NCI-H774 (cell line): Measurements from ENCODE around the gene EEA1.
"Not testable (repeated sequence)": the region's sequence is repeated elsewhere in the genome, so short reads cannot be mapped to it uniquely, and the experiment has no call there.

ENCODE experiments used
- DNase-seq: peaks from one replicate; lab custom pipeline; 2025; lab: John Stamatoyannopoulos, UW

Gene EEA1

GRCh38 chr12:92928962-92929915 is at the start of gene EEA1:
Gene EEA1 (minus strand): TSS chr12:92929295. CDS start chr12:92929066, 229 bp downstream.
- peak; percentile 99 for DNase-seq

GRCh38 chr12:92978607-92979006 is 49.5 kb upstream of the EEA1 start:
- no peak for DNase-seq

- DNase-seq, result no peak
Observed at GRCh38 chr12:92977326-92977725, 48.2 kb upstream of the EEA1 start.

GRCh38 chr12:92974759-92975158 is 45.7 kb upstream of the EEA1 start:
- no peak for DNase-seq

- no peak for DNase-seq
Observed at GRCh38 chr12:92973614-92974013, 44.5 kb upstream of the EEA1 start.

- DNase-seq, result no peak
Observed at GRCh38 chr12:92971859-92972524, 42.9 kb upstream of the EEA1 start.

- no peak for DNase-seq
Observed at GRCh38 chr12:92968176-92968813, 39.2 kb upstream of the EEA1 start.

GRCh38 chr12:92964378-92964777 is 35.3 kb upstream of the EEA1 start:
- not testable (repeated sequence) for DNase-seq

GRCh38 chr12:92961949-92962348 is 32.9 kb upstream of the EEA1 start:
- DNase-seq, result no peak

GRCh38 chr12:92955997-92956663 is 27.0 kb upstream of the EEA1 start:
- no peak for DNase-seq

- no peak for DNase-seq
Observed at GRCh38 chr12:92953747-92954146, 24.7 kb upstream of the EEA1 start.

- no peak for DNase-seq
Observed at GRCh38 chr12:92952394-92952793, 23.3 kb upstream of the EEA1 start.

- no peak for DNase-seq
Observed at GRCh38 chr12:92951006-92951405, 21.9 kb upstream of the EEA1 start.

GRCh38 chr12:92950011-92950410 is 20.9 kb upstream of the EEA1 start:
- no peak for DNase-seq

- DNase-seq, result no peak
Observed at GRCh38 chr12:92949466-92949865, 20.4 kb upstream of the EEA1 start.

GRCh38 chr12:92947589-92948215 is 18.6 kb upstream of the EEA1 start:
- no peak for DNase-seq

GRCh38 chr12:92945659-92946220 is 16.6 kb upstream of the EEA1 start:
- no peak for DNase-seq

- DNase-seq, result no peak
Observed at GRCh38 chr12:92943482-92944250, 14.6 kb upstream of the EEA1 start.

- no peak for DNase-seq
Observed at GRCh38 chr12:92942905-92943304, 13.8 kb upstream of the EEA1 start.

GRCh38 chr12:92939116-92939515 is 10.0 kb upstream of the EEA1 start:
- no peak for DNase-seq

- DNase-seq, result no peak
Observed at GRCh38 chr12:92938638-92939037, 9.5 kb upstream of the EEA1 start.
